Measurements from ENCODE around the gene CAV2. TPM values are rescaled to one million over a fixed set of nuclear protein-coding genes. Genes with fewer than 3 reads are reported as not detected.

CAV2 gene, protein sequence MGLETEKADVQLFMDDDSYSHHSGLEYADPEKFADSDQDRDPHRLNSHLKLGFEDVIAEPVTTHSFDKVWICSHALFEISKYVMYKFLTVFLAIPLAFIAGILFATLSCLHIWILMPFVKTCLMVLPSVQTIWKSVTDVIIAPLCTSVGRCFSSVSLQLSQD
- total RNA-seq, result not detected

DNA sequence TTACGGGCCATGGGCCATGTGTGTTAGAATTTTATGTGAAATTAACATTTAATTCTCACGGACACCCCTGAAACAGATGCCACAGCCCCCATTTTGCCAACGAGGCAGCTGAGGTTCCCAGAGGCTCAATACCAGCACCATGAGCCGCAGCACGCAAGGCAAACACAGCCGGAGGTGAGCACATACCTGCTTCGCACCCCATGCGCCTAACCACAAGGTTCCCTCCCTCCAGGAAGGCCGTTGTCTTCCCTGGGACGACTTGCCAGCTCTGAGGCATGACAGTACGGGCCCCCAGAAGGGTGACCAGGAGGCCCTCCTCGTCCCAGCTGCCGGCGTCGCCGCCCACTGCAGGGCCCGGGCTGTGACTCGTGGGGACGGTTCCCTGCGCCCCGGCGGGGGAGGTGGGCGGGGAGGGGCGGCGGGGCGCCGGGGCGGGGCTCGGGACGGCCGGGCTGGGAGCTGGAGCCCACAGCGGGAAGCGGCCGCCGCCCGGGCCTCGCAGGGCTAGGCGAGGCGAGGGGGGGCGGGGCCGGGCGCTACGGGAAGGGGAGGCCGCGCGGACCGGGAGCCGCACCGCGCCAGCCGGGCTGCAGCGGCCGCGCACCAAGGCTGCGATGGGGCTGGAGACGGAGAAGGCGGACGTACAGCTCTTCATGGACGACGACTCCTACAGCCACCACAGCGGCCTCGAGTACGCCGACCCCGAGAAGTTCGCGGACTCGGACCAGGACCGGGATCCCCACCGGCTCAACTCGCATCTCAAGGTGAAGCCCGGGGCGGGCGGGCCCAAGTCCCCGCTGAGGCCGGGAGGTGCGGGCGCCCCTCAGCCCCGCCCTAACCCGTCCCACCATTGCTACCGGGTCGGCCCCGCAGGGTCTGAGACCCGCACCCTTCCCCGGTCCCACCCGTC is at the start of gene CAV2:
TSS of gene CAV2 (plus strand) at position 571 of the 910 bp plus-strand sequence. CDS start at position 615, 44 bp downstream.
- Mint-ChIP-seq H3K36me3 (ENCODE audit: low read depth) (no peaks in the 10 kb centered on the region), H3K4me3 (peak within 1 kb of the TSS; percentile 55), H3K27ac (no peak within 1 kb of the TSS), H3K27me3 (ENCODE audit: low read depth) (peaks cover 42% of the 10 kb centered on the region), H3K9me3 (no peaks in the 10 kb centered on the region), H3K4me1 (ENCODE audit: low read depth) (peaks cover 10% of the 10 kb centered on the region)
- CTCF ChIA-PET, result interaction anchor here (0.7 kb wide), 1 partner anchor 403 kb away, joined by 3 read pairs; no protein-coding TSS in a partner anchor
- intact Hi-C loops (cut with micrococcal nuclease), result loop anchor here (1.0 kb wide), 1 partner anchor 26 kb away; the partner anchor contains the start of gene CAV1
- DNase-seq, result peak; percentile 9

DNA sequence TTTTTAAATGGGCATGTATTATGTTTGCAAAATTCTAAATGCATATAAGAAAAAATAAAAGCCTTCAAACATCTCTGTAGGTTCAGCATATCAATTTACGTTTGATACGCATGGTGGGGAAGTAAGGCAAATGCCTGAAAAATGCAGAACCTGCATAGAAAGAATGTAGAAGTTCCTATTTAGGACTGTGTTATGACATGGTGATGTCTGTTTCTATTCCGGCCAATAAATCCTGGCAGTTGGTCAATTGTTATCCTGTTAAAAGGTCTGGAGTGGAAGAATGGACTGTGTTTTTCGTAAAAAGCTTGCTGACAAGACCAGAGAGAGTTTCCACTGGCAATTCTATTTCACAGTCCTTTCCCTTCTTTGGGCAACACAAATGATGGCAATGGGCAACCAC is 49.6 kb upstream of the CAV2 start:
- Mint-ChIP-seq H3K27ac (no peak overlapping the region), H3K36me3 (ENCODE audit: low read depth) (no peaks in the 10 kb centered on the region), H3K4me1 (ENCODE audit: low read depth) (no peaks in the 10 kb centered on the region), H3K9me3 (no peaks in the 10 kb centered on the region), H3K27me3 (ENCODE audit: low read depth) (peaks cover 6% of the 10 kb centered on the region), H3K4me3 (no peak overlapping the region)
- intact Hi-C loops (cut with micrococcal nuclease), result loop anchor here (5.0 kb wide), 2 partner anchors 137 to 193 kb away; no protein-coding TSS in a partner anchor
- DNase-seq, result no peak
- CTCF ChIA-PET, result no interaction called here

DNA sequence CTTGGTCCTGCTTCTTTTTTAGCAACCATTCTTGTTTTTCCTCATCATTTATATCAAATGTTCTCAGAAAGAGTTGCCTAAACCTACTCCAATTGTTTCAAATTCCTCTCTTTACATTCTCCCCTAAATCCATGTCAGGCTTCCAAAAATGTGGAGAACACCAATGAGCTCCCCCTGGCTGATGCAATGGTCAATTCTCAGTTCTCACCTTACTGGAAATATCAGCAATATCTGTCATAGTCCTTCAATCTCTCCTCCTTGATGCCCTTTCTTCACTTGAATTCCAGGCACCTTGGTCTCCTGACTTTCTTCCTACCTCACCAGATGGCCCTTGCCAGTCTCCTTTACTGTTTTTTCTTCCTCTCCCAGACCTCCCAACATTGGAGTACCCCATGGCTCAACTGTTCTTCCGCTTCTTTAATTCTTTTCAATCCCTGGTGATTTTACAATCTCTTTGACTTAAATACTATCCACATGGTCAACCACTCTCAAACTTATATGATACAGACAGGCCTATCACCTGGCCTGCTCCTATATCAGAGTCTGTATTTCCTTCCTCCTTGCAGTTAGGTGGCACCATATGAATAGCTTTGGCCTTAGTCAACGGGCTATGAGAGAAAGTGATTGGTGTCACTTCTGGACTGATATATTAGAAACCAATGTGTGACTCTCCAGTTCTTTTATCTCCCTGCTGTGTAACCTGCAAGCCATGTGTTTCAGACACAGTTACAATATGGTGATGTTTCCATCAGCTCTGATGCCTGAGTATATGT is 47.4 kb upstream of the CAV2 start:
- no peak for DNase-seq
- Mint-ChIP-seq H3K27ac (no peak overlapping the region), H3K9me3 (no peaks in the 10 kb centered on the region), H3K27me3 (ENCODE audit: low read depth) (peaks cover 7% of the 10 kb centered on the region), H3K4me3 (no peak overlapping the region), H3K36me3 (ENCODE audit: low read depth) (no peaks in the 10 kb centered on the region), H3K4me1 (ENCODE audit: low read depth) (no peaks in the 10 kb centered on the region)
- intact Hi-C loops (cut with micrococcal nuclease), result loop anchor here (5.0 kb wide), 2 partner anchors 135 to 195 kb away; no protein-coding TSS in a partner anchor
- CTCF ChIA-PET, result interaction anchor here (0.5 kb wide), 2 partner anchors 12 to 318 kb away, joined by 3 to 4 read pairs; no protein-coding TSS in a partner anchor

DNA sequence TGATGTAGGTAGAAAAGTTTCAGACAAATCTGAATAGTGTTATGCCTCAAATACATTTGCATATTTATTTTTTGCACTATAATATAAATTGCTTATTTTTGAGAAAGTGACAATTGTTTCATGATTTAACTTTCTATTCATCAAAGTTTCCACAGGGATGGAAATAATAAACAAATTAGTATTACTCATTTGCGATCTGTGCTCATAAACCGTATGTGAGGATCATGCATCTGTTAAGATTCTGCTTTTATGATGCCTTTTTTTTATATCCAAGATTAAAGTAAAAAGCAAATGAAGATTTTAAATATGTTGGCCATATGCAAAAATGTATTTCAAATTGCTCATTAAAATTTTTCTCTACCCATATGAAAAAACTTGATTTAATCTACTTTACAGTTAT is 45.2 kb upstream of the CAV2 start:
- H3K4me1 Mint-ChIP-seq (ENCODE audit: low read depth), result no peaks in the 10 kb centered on the region
- H3K9me3 Mint-ChIP-seq, result no peaks in the 10 kb centered on the region
- CTCF ChIA-PET, result no interaction called here
- peaks cover 6% of the 10 kb centered on the region for H3K27me3 Mint-ChIP-seq (ENCODE audit: low read depth)
- intact Hi-C loops (cut with micrococcal nuclease), result loop anchor here (5.0 kb wide), 2 partner anchors 133 to 197 kb away; no protein-coding TSS in a partner anchor
- no peak for DNase-seq
- no peaks in the 10 kb centered on the region for H3K36me3 Mint-ChIP-seq (ENCODE audit: low read depth)
- H3K4me3 Mint-ChIP-seq, result no peak overlapping the region
- H3K27ac Mint-ChIP-seq, result no peak overlapping the region

DNA sequence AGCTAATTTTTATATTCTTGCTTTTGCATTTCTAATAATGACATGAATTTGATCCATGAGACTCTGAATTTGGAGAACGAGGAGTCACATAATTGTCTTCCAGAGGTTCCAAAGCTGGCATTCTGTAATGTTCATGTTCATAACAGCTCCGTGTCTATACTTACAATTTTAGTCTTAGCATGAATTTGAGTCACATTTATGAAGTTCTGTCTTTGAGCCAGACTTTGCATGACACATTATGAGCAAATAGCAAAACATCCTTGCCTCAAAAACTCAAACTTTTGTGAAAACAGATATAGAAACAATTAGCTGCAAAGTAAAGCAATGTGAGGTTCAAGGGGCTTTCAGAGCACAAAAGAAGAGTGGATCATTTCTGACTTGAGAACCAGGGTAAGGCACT is 44.5 kb upstream of the CAV2 start:
- Mint-ChIP-seq H3K4me1 (ENCODE audit: low read depth) (no peaks in the 10 kb centered on the region), H3K9me3 (no peaks in the 10 kb centered on the region), H3K4me3 (no peak overlapping the region), H3K27ac (no peak overlapping the region), H3K36me3 (ENCODE audit: low read depth) (no peaks in the 10 kb centered on the region), H3K27me3 (ENCODE audit: low read depth) (peaks cover 3% of the 10 kb centered on the region)
- intact Hi-C loops (cut with micrococcal nuclease), result no loop called here
- CTCF ChIA-PET, result no interaction called here
- no peak for DNase-seq

DNA sequence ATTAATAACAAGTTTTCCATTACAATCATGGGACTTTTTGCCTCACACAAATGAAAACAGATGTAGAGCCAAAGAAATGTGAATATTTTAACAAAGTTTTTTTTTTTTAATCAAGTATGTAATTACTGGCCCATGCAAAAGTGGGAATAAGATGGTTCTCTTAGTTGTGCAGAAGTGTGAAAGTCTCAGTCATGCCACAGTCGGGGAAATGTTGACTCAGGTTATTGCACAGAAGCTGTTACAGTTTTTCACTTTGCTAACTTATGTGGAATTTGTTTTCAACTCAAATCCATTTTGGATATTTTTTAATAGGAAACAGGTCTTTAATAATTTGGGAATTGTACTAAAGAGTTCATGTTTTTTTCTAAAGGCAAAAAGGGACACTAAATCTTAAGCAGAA is 44.0 kb upstream of the CAV2 start:
- intact Hi-C loops (cut with micrococcal nuclease), result no loop called here
- no peak for DNase-seq
- Mint-ChIP-seq H3K36me3 (ENCODE audit: low read depth) (no peaks in the 10 kb centered on the region), H3K27ac (no peak overlapping the region), H3K27me3 (ENCODE audit: low read depth) (peaks cover 3% of the 10 kb centered on the region), H3K4me3 (no peak overlapping the region), H3K9me3 (no peaks in the 10 kb centered on the region), H3K4me1 (ENCODE audit: low read depth) (no peaks in the 10 kb centered on the region)
- CTCF ChIA-PET, result no interaction called here

DNA sequence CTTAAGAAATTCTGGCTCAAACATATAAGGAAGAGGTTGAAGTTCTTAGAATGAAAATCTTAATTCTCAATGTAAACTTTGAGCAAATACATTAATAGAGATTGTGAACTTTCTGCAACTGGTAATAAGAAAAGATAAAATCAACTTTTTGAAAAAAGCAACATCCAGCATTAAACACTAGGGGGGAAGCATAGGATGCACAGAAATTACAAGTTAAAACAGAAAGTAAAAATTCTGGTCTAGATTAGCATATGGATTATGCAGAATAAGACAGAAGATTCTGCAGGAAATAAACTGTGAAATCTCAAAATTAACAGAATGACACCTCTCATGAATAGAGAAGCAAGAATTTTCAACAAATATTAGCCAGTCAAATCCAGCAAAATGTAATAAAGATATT is 38.0 kb upstream of the CAV2 start:
- Mint-ChIP-seq H3K9me3 (no peaks in the 10 kb centered on the region), H3K4me1 (ENCODE audit: low read depth) (no peaks in the 10 kb centered on the region), H3K4me3 (no peak overlapping the region), H3K36me3 (ENCODE audit: low read depth) (no peaks in the 10 kb centered on the region), H3K27ac (no peak overlapping the region), H3K27me3 (ENCODE audit: low read depth) (peaks cover under 1% of the 10 kb centered on the region)
- DNase-seq, result no peak
- intact Hi-C loops (cut with micrococcal nuclease), result no loop called here
- CTCF ChIA-PET, result no interaction called here

DNA sequence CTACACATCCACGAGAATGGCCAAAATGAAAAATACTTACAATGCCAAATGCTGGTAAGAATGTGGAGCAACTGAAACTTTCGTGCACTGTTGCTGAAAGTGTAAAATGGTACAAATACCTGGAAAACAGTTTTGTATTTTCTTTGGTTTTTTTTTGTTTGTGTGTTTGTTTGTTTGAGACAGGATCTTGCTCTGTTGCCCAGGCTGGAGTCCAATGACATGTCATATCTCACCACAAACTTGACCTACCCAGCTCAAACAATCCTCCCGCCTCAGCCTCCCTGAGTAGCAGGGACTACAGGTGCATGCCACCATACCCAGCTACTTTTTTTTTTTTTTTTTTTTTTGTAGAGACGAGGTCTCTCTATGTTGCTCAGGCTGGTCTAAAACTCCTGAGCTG is 35.6 kb upstream of the CAV2 start:
- CTCF ChIA-PET, result interaction anchor here (0.7 kb wide), 1 partner anchor 11 kb away, joined by 4 read pairs; no protein-coding TSS in a partner anchor
- H3K4me3 Mint-ChIP-seq, result no peak overlapping the region
- peaks cover 10% of the 10 kb centered on the region for H3K27me3 Mint-ChIP-seq (ENCODE audit: low read depth)
- no peak for DNase-seq
- intact Hi-C loops (cut with micrococcal nuclease), result no loop called here
- no peaks in the 10 kb centered on the region for H3K36me3 Mint-ChIP-seq (ENCODE audit: low read depth)
- H3K4me1 Mint-ChIP-seq (ENCODE audit: low read depth), result no peaks in the 10 kb centered on the region
- no peaks in the 10 kb centered on the region for H3K9me3 Mint-ChIP-seq
- no peak overlapping the region for H3K27ac Mint-ChIP-seq

DNA sequence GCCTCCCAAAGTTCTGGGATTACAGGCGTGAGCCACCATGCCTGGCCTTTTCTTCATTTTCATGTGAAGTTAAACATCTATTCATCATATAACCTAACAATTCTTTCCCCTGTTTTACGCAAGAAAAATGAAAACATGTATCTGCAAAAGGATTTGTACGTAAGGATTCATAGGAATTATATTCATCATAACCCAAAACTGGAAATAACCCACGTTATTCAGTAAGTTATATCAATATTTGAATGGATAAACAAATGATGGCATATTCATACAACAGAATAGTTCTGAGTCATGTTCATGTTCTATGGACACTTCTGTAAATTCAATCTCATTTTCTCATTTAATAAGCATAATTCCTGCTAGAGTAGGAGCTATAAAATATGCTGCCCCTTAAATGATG is 35.2 kb upstream of the CAV2 start:
- intact Hi-C loops (cut with micrococcal nuclease), result no loop called here
- CTCF ChIA-PET, result interaction anchor here (0.7 kb wide), 1 partner anchor 12 kb away, joined by 4 read pairs; no protein-coding TSS in a partner anchor
- Mint-ChIP-seq H3K36me3 (ENCODE audit: low read depth) (no peaks in the 10 kb centered on the region), H3K4me3 (no peak overlapping the region), H3K9me3 (no peaks in the 10 kb centered on the region), H3K27ac (no peak overlapping the region), H3K4me1 (ENCODE audit: low read depth) (no peaks in the 10 kb centered on the region), H3K27me3 (ENCODE audit: low read depth) (peaks cover 10% of the 10 kb centered on the region)
- no peak for DNase-seq

DNA sequence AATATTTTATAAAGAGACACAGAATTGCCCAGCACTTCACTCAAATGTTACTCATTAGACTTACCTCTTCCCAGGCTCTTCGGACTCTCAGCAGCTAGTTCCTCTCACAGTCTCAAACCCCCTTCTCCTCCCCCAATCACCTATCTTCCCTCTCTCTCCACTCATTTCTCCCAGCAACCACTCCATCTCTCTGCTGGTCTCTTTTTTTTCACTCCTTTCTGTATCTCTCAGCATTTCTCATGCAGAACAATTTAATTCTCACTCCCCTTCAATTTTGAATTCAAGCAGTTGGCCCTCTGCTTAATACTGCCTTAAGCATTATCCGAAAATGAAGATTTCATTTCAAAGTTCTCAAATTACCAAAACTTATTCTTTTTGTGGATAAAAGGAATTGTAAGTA is 34.4 kb upstream of the CAV2 start:
- H3K4me3 Mint-ChIP-seq, result no peak overlapping the region
- intact Hi-C loops (cut with micrococcal nuclease), result no loop called here
- H3K27ac Mint-ChIP-seq, result no peak overlapping the region
- H3K36me3 Mint-ChIP-seq (ENCODE audit: low read depth), result no peaks in the 10 kb centered on the region
- H3K27me3 Mint-ChIP-seq (ENCODE audit: low read depth), result peaks cover 10% of the 10 kb centered on the region
- no peaks in the 10 kb centered on the region for H3K4me1 Mint-ChIP-seq (ENCODE audit: low read depth)
- DNase-seq, result no peak
- H3K9me3 Mint-ChIP-seq, result no peaks in the 10 kb centered on the region
- CTCF ChIA-PET, result no interaction called here

DNA sequence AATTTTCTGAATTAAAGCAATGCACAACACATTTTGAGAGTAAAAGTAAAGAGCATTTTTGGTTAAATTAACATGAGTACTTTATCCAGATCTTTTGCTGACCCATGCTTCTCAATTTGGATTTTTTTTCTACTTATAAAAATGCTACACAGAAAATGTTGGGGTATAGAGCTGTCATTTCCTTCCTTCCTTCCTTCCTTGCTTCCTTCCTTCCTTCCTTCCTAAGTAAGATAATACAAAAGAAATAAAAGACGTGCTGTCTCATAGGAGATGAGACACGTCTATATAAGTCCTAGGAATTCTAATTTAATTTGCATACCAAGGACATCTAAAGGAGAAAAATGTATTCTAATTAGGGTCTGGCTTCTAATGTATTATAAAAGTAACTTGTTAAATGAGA is 31.0 kb upstream of the CAV2 start:
- H3K4me1 Mint-ChIP-seq (ENCODE audit: low read depth), result no peaks in the 10 kb centered on the region
- DNase-seq, result no peak
- no peaks in the 10 kb centered on the region for H3K36me3 Mint-ChIP-seq (ENCODE audit: low read depth)
- no peaks in the 10 kb centered on the region for H3K9me3 Mint-ChIP-seq
- CTCF ChIA-PET, result no interaction called here
- H3K27ac Mint-ChIP-seq, result no peak overlapping the region
- no peak overlapping the region for H3K4me3 Mint-ChIP-seq
- intact Hi-C loops (cut with micrococcal nuclease), result no loop called here
- H3K27me3 Mint-ChIP-seq (ENCODE audit: low read depth), result peaks cover 24% of the 10 kb centered on the region

DNA sequence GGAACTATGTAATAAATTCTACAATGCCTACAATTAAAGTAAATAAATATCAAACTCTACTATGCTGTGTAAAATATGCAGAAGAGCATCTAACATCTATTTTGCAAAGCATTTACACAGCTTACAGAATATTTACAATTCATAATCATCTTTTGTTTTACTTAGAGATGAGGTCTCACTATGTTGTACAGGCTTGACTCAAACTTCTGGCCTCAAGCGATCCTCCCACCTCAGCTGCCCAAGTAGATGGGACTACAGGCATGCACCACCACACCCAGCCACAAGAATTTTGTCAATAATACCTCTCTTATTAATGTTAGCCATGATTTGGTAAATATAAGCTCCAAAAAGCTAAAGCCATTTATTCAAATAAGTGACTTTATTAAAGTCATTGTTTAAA is 21.9 kb upstream of the CAV2 start:
- CTCF ChIA-PET, result no interaction called here
- peaks cover 7% of the 10 kb centered on the region for H3K9me3 Mint-ChIP-seq
- no peaks in the 10 kb centered on the region for H3K4me1 Mint-ChIP-seq (ENCODE audit: low read depth)
- H3K36me3 Mint-ChIP-seq (ENCODE audit: low read depth), result peaks cover 2% of the 10 kb centered on the region
- no peak overlapping the region for H3K4me3 Mint-ChIP-seq
- intact Hi-C loops (cut with micrococcal nuclease), result no loop called here
- peaks cover 24% of the 10 kb centered on the region for H3K27me3 Mint-ChIP-seq (ENCODE audit: low read depth)
- no peak overlapping the region for H3K27ac Mint-ChIP-seq
- DNase-seq, result no peak

Measured in activated naive CD4-positive, alpha-beta T cell treated with anti-CD3 and anti-CD28 coated beads for 36 hours (primary cell).